CD1c-positive myeloid dendritic cell (primary cell): ENCODE data around the gene EPB41.
"Not testable (repeated sequence)": the region's sequence is repeated elsewhere in the genome, so short reads cannot be mapped to it uniquely, and the experiment has no call there.

ENCODE experiments used
- DNase-seq: peaks from one replicate; pipeline ENCODE4 v3.0.0-alpha.2; 2016; ENCODE audit errors: extremely low spot score

The EPB41 gene

DNA sequence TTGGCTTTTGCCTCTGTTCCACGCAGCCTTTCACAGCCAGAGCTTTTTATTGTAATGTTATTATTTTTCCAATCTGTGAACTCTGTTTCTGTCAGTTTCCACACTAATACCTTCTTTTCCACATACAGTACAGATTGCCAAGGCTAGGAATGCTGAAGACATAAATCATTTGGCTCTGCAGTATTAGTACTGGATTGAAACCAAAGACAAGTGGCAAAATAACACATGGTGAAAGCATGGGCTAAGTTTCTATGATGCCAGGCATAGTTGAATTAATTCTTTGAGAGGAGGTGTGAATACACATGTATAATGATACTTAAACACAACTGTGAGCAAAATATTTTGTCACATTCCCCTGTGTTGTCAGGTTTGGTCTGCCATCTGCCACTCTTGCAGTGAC, 135.8 kb downstream of the EPB41 start:
- DNase-seq: no peak

GRCh38 chr1:29052100-29052499, 137.7 kb downstream of the EPB41 start:
- DNase-seq: no peak

- no peak for DNase-seq
Measured at GRCh38 chr1:29052941-29053340, 138.6 kb downstream of the EPB41 start.

- DNase-seq: no peak
Measured at GRCh38 chr1:29055160-29055559, 140.8 kb downstream of the EPB41 start.

- no peak for DNase-seq
Measured at GRCh38 chr1:29056256-29056655, 141.9 kb downstream of the EPB41 start.

GRCh38 chr1:29057700-29058099, 143.3 kb downstream of the EPB41 start:
- no peak for DNase-seq

GRCh38 chr1:29062157-29062942, 148.0 kb downstream of the EPB41 start:
- no peak for DNase-seq

- no peak for DNase-seq
Measured at GRCh38 chr1:29064064-29064463, 149.7 kb downstream of the EPB41 start.

DNA sequence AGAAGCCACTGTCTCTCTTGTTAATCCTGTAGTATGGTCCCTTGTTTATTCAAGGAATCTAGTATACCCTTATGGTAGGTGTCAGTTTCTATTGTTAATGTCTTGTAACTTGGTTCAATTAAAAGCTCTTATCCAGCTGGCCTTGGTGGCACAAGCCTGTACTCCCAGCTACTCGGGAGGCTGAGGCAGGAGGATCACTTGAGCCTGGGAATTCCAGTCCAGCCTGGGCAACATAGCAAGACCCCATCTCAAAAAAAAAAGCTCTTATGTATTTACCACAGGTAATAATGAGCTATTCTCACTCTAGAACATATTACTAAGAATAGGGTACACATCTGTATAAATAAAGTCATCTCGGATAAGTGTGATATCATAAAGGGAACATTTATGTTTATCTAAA, 162.8 kb downstream of the EPB41 start:
- no peak for DNase-seq

GRCh38 chr1:29079916-29080629, 165.7 kb downstream of the EPB41 start:
- DNase-seq: not testable (repeated sequence)

DNA sequence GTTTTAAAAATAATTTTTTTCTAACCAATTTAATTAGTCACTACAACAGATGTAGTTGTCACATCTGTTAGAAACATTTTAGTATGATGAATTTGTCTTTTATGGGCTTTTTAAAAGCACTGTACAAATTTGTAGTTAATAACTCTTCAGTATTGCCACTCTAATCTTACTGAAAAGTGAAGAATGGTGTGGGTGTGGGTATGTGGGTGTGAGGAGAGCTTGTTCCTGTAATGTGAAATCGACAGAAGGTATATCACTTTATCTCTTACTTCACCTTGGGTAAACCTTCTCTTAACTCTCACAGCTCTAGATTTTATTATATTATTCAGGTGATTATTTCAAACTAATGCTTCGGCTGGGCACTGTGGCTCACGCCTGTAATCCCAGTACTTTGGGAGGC, 166.8 kb downstream of the EPB41 start:
- no peak for DNase-seq

GRCh38 chr1:29082519-29082918, 168.2 kb downstream of the EPB41 start:
- no peak for DNase-seq

DNA sequence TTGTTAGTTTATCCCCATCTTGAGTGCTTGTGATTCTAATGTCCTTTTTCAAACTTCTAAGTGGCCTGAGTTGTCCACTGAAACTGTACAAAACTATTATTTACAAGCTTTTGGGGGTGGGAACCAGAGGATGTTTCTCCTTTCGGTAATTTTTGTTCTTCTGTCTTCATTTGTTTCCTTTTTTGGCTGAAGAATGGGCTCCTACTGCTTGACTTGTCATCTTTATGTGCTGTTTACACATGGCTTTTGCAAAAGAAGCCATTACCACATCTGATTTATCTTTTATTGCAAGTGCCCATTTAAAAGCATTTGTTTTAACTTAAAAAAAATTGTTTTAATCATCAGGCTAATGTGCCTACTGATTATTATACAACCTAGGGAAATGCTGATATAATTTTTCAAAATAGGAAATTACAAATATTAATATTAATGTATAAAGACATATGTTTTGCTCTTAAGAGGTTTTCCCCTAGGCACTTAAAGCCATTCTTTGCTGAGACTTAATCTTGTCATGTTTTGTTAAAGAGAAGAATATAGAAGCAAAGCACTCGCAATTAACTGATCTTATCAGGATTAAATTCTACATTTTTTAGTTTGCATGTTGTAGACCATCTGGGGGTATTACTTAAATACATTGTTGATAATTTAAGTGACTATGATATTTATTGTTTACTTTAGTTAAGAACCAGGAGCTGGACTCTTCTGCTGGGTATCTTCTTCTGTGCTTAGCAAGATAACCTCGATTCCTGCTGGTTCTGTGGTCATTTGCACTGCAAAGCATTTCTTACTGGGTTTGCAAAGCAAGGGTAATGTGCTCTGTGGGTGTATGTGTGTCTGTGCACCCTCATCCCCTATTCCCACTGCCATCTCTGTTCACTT, 169.2 kb downstream of the EPB41 start:
- DNase-seq: no peak

DNA sequence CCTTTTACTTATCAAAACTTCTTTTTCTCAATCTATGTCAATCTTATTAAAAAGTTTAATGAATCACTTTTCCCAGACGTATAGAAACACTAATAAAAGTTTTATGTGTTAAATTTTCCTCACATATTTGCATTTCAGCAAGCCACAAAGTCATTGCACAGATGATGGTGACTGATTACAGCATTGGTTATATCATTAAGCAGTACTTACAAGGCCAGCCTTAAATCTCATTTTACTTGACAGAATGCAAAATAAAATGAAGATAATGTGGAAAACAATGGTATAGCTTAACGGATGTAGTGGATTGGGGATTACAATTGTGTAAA, 169.8 kb downstream of the EPB41 start:
- no peak for DNase-seq

DNA sequence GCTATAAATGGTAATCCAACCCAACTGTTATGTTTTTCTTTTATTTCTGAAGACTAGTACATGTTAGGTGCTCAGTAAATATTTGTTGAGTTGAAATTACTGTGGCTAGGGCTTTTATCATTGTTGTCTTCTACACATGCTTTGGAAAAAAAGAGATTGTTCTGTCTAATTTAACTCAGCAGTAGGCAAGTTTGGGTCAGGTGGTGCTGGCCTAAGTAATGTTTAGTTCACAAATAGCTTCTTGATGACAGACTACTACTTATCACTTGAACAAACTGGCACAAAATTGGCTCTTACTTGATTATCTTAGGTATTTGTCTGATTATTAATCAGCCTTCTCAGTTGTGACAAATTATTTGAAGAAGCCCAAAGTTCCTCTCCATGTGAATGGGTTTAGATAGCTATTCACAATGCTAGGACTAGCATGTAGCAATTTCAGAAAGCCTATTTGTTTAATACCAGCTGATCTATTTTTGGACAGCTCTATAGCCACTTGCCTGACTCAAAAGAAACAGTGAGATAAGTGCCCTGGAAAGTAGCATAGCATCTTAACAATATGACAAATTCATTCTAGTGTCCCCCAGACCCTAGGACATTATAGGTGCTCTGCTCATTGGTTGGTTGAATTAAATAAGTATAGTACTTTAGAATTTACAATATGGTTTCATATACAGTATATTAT, 176.7 kb downstream of the EPB41 start:
- no peak for DNase-seq

DNA sequence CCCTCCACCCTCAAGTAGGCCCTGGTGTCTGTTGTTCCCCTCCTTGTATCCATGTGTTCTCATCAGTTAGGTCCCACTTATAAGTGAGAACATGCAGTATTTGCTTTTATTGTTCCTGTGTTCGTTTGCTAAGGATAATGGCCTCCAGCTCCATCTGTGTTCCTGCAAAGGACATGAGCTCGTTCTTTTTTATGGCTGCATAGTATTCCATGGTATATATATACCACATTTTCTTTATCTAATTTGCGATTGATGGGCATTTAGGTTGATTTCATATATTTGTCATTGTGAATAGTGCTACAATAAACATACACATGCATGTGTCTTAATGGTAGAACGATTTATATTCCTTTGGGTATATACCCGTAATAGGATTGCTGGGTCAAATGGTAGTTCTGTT, 178.3 kb downstream of the EPB41 start:
- not testable (repeated sequence) for DNase-seq

DNA sequence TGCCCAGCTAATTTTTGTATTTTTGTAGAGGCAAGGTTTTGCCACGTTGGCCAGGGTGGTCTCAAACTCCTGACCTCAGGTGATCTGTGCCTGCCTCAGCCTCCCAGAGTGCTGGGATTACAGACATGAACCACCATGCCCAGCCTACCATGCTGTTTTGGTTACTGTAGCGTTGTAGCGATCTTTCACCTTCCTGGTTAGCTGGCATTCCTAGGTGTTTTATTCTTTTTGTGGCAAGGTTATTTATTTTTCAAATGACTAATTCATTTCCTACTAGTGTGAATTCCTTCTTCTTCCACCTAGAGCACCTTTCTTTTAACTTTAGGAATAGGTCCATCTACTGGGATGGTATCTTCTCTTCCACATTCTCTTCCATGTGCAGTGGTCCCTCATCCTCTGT, 180.1 kb downstream of the EPB41 start:
- DNase-seq: no peak

GRCh38 chr1:29094954-29095353, 180.6 kb downstream of the EPB41 start:
- DNase-seq: no peak

DNA sequence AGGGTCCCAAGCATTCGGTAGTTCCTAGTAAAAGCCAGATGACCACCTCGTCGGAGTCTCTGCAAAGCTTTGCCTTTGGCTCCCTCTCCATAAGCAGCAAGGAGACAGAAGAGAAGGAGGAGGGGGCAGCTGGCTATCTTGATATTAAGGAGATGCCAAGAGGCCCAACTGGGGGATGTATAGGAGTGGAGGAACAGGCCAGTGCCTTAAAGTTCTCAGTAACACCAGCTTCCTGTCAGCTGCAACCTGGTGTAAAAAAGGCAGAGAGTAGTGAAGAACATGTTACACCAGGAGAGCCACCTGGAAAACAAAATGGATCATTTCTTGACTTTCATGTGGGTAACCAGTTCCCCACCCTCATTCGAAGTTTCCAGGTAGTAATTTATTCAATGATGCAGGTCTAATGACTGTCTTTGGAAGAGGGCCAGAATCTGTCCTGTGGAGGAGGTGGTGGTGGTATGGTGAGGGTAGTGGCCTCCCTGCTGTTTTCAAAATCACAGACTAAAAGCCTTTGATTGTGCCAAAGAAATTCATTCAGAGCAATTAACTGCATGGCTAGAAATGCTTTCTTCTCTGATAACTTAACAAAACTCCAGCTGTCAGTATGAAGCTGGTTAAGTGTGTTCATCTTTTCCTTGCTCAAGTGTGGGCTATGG, 182.0 kb downstream of the EPB41 start:
- DNase-seq: no peak

DNA sequence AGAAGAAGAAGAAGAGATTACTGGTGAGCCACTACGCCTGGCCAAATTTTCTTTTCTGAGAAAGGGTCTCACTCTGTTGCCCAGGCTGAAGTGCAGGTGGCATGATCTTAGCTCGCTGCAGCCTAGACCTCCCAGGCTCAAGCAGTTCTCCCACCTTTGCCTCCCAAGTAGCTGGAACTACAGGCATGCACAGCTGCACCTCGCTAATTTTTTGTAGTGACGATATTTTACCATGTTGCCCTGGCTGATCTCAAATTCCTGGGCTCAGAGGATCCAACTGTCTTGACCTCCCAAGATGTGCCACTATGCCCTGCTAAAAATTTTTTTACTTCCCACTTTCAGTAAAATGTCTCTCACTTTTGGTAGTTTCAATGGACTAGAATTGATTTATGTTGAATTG, 184.9 kb downstream of the EPB41 start:
- no peak for DNase-seq

GRCh38 chr1:29100487-29100886, 186.1 kb downstream of the EPB41 start:
- DNase-seq: no peak
